Activated T-cell treated with anti-CD3 and anti-CD28 coated beads, Interleukin-2, amount 50 U/mL, for 72 hours (primary cell): ENCODE data around the gene OR2M3. TPM values are rescaled to one million over a fixed set of nuclear protein-coding genes. Genes with fewer than 3 reads are reported as not detected.

Experiments
- ATAC-seq, 2 donors: fragments of 150-1000 bp; cut with Tn5 transposase; replicated peaks in 1 of 2; 2 replicates each; pipeline ENCODE4 v1.10.0; 2021; ENCODE audit warnings: moderate library complexity in 2 of 2, mild to moderate bottlenecking in 1 of 2
- DNase-seq, 2 donors: peaks; one replicate each; pipeline ENCODE4 v3.0.0; 2021 to 2022; ENCODE audit warnings: mixed read lengths in 1 of 2
- H3K27ac Mint-ChIP-seq: one replicate; pipeline ENCODE4 v1.8.0; 2022; ENCODE audit warnings: mild to moderate bottlenecking, moderate library complexity, mixed read lengths
- H3K27me3 Mint-ChIP-seq: one replicate; pipeline ENCODE4 v1.8.0; 2022; ENCODE audit warnings: low read depth, mixed read lengths
- H3K36me3 Mint-ChIP-seq, 2 donors: one replicate each; pipeline ENCODE4 v1.8.0; 2022; ENCODE audit warnings: mixed read lengths in 2 of 2, mild to moderate bottlenecking in 1 of 2; ENCODE audit not compliant: insufficient read depth in 2 of 2
- H3K4me1 Mint-ChIP-seq: one replicate; pipeline ENCODE4 v1.8.0; 2022; ENCODE audit warnings: low read depth, mixed read lengths
- H3K4me3 Mint-ChIP-seq, 2 donors: one replicate each; pipeline ENCODE4 v1.8.0; 2022; ENCODE audit warnings: mild to moderate bottlenecking in 2 of 2, mixed read lengths in 2 of 2, moderate library complexity in 2 of 2
- H3K9me3 Mint-ChIP-seq, 2 donors: one replicate each; pipeline ENCODE4 v1.8.0; 2022; ENCODE audit warnings: mixed read lengths in 2 of 2
- total RNA-seq, 2 donors: library from RNA; stranded (reverse); gene quantifications; one replicate each; pipeline ENCODE4 v1.2.3, GENCODE V29; 2022

Gene OR2M3, protein sequence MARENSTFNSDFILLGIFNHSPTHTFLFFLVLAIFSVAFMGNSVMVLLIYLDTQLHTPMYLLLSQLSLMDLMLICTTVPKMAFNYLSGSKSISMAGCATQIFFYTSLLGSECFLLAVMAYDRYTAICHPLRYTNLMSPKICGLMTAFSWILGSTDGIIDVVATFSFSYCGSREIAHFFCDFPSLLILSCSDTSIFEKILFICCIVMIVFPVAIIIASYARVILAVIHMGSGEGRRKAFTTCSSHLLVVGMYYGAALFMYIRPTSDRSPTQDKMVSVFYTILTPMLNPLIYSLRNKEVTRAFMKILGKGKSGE
- not detected for total RNA-seq

DNA sequence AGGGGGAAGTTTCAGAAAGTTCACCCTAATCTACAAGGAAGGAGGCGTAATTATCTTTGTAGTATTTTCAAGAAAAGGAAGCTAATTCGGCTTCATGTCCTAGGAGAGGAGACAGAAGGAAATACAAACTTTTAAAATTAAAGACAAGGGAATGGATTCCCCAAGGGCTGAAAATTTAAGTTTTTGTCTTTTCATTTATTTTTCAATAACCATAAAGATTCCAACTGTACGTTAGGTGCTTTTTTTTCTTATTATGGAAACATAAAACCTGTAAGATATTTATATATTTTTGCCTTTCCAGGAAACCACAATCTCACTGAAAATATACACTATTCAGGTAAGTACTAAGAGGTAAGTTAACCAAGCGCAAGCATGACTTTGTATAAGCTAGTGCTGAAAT is at the start of gene OR2M3:
Gene OR2M3, plus strand, starts transcription at position 301 of the 400 bp plus-strand sequence. CDS start 5,803 bp downstream, outside the sequence.
- no peaks in the 10 kb centered on the region for H3K27me3 Mint-ChIP-seq
- no peaks in the 10 kb centered on the region for H3K4me1 Mint-ChIP-seq
- H3K27ac Mint-ChIP-seq, result no peak within 1 kb of the TSS
- peaks cover 2 to 6% of the 10 kb centered on the region in 2 donors for H3K9me3 Mint-ChIP-seq
- ATAC-seq (no peak), DNase-seq (no peak)
- no peaks in the 10 kb centered on the region for H3K36me3 Mint-ChIP-seq
- H3K4me3 Mint-ChIP-seq, result no peak within 1 kb of the TSS

DNA sequence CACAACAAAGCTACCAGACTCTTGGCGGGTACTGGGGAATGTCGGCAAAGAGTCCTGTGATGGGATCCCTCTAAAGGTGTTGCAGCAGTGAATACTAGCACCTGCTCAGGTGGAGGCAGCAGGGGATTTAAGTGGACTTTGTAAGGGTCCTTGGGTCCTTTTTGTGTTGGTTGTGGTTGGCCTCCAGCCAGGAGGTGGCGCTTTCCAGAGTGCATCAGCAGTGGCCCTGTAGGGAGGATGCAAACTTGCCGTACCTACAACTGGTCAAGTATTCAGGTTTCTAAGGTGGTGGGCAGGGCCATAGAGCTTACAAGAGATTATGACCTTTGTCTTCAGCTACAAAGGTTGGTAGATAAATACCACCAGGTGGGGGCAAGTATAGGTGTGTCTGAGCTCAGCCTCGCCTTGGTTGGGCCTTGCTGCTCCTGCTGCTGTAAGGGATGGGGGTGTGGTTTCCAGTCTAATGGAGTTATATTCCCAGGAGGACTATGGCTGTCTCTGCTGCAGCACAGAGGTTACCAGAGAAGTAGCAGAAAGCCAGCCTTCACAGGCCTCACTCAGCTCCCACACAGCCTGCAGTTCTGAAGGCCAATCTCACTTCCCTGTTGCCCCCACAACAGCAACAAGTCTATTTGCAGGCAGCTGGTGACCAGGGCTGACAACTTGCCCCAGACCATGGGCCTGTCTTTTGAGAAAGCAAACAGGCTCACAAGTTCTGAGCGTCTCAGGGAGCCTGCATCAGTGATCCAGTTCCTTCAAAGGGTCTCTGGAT is 44.8 kb upstream of the OR2M3 start:
- Mint-ChIP-seq H3K36me3 (no peaks in the 10 kb centered on the region), H3K27me3 (no peaks in the 10 kb centered on the region), H3K4me1 (no peaks in the 10 kb centered on the region), H3K27ac (no peak overlapping the region), H3K9me3 (peaks cover 2 to 8% of the 10 kb centered on the region in 2 donors), H3K4me3 (no peak overlapping the region)
- DNase-seq, result no peak
- no peak for ATAC-seq

DNA sequence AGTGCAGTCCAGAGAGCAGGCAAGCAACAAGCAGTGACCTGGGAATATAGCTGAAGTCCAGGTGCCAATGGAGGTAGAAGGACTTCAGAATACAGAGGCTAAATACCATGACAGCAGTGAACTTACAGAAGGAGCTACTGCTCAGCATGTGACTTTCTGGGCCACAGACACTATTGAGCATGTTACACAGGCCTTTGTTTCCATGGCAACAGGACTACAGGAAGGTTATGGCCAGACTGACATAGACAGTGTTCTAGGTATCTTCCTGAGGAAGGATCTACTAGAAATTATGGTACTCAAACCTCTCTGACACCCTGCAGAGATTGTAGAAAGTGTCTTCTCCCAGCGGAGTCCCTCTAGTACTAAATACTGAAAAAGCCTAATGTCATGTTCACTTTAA is 41.1 kb upstream of the OR2M3 start:
- Mint-ChIP-seq H3K9me3 (peaks cover 0 to 1% of the 10 kb centered on the region in 2 donors), H3K4me3 (no peak overlapping the region), H3K36me3 (no peaks in the 10 kb centered on the region), H3K4me1 (no peaks in the 10 kb centered on the region), H3K27ac (no peak overlapping the region), H3K27me3 (no peaks in the 10 kb centered on the region)
- DNase-seq (no peak), ATAC-seq (no peak)

DNA sequence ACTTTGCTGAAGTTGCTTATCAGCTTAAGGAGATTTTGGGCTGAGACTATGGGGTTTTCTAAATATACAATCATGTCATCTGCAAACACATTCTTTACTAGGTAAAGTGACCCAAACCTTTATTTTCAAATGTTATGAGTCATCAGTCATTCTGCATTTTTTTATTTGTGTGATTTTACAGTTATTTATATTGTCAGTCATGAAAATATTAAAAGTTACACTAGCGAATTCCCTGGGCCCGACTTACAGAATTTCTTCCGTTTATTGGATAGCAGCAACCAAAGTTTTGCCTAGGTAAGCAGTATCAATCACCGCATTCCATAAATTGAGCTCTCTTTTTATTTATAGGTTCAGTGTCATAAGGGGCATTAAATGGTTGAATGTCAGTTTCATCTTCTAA is 38.3 kb upstream of the OR2M3 start:
- no peak overlapping the region for H3K27ac Mint-ChIP-seq
- H3K4me3 Mint-ChIP-seq, result no peak overlapping the region
- peaks cover 0 to 1% of the 10 kb centered on the region in 2 donors for H3K9me3 Mint-ChIP-seq
- H3K36me3 Mint-ChIP-seq, result no peaks in the 10 kb centered on the region
- DNase-seq, result no peak
- no peaks in the 10 kb centered on the region for H3K27me3 Mint-ChIP-seq
- no peaks in the 10 kb centered on the region for H3K4me1 Mint-ChIP-seq
- ATAC-seq, result no peak

DNA sequence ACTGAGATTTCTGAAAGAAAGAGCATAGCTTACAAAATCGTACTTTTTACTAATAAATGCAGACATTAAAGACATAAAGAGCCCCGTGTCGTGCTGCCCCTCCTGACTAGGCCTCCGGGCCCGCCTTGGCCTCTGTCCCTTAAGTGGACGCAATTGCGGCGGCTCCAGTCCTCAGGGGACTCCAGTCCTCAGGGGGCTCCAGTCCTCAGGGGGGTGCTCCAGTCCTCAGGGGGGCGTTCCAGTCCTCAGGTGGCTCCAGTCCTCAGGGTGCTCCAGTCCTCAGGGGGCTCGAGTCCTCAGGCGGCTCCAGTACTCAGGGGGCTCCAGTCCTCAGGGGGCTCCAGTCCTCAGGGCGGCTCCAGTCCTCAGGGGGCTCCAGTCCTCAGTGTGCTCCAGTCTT is 33.0 kb upstream of the OR2M3 start:
- Mint-ChIP-seq H3K4me1 (no peaks in the 10 kb centered on the region), H3K27me3 (no peaks in the 10 kb centered on the region), H3K27ac (no peak overlapping the region), H3K4me3 (no peak overlapping the region), H3K36me3 (peaks cover 0 to 2% of the 10 kb centered on the region in 2 donors), H3K9me3 (no peaks in the 10 kb centered on the region)
- no peak for ATAC-seq
- DNase-seq, result no peak

DNA sequence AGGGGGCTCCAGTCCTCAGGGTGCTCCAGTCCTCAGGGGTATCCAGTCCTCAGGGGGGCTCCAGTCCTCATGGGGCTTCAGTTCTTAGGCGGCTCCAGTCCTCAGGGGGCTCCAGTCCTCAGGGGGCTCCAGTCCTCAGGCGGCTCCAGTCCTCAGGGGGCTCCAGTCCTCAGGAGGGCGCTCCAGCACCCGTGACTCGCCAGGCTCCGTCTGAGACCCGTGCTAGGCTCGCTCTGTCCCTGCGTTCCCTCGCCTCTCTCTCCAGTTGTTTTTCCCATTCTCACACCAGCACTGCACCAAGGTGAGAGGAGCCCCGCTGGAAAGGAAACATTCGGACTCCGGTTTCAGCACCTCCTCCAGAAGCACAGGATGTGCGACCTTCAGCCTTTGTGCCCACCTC is 31.9 kb upstream of the OR2M3 start:
- H3K27ac Mint-ChIP-seq, result no peak overlapping the region
- no peaks in the 10 kb centered on the region for H3K27me3 Mint-ChIP-seq
- no peak overlapping the region for H3K4me3 Mint-ChIP-seq
- H3K4me1 Mint-ChIP-seq, result no peaks in the 10 kb centered on the region
- no peak for ATAC-seq
- no peaks in the 10 kb centered on the region for H3K9me3 Mint-ChIP-seq
- no peak for DNase-seq
- H3K36me3 Mint-ChIP-seq, result peaks cover 0 to 2% of the 10 kb centered on the region in 2 donors

DNA sequence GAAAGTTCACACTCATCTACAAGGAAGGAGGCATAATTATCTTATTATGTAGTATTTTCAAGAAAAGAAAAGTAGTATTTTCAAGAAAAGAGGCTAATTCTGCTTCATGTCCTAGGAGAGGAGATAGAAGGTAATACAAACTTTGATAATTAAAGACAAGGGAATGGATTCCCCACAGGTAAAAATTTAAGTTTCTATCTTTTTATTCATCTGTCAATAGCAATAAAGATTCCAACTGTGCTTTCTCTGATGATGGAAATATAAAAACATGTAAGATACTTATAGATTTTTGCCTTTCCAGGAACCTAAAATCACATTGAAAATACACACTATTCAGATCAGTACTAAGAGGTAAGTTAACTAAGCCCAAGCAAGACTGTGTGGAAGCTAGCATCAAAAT is 22.5 kb upstream of the OR2M3 start, which contains the start of gene OR2M2:
Gene OR2M2, plus strand, starts transcription at position 301 of the 400 bp plus-strand sequence. CDS start 5,165 bp downstream, outside the sequence.
- no peak for DNase-seq
- ATAC-seq, result no peak
- Mint-ChIP-seq H3K27me3 (no peaks in the 10 kb centered on the region), H3K27ac (no peak within 1 kb of the TSS), H3K4me1 (no peaks in the 10 kb centered on the region), H3K4me3 (no peak within 1 kb of the TSS), H3K9me3 (peaks cover 0 to 2% of the 10 kb centered on the region in 2 donors), H3K36me3 (no peaks in the 10 kb centered on the region)

DNA sequence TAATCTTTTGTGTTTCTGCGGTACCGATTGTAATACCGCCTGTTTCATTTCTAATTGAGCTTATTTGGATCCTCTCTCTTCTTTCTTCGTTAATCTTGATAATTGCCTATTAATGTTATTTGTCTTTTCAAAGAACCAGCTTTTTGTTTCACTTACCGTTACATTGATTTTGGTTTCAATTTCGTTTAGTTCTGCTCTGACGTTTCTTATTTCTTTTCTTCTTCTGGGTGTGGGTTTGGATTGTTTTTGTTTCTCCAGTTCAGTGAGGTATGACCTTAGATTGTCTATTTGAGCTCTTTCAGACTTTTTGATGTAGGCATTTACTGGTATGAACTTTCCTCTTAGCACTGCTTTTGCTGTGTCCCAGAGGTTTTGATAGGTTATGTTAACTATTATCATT is 13.1 kb upstream of the OR2M3 start:
- Mint-ChIP-seq H3K36me3 (no peaks in the 10 kb centered on the region), H3K9me3 (peaks cover 12 to 13% of the 10 kb centered on the region in 2 donors), H3K4me1 (no peaks in the 10 kb centered on the region), H3K27ac (no peak overlapping the region), H3K27me3 (no peaks in the 10 kb centered on the region), H3K4me3 (no peak overlapping the region)
- DNase-seq (no peak), ATAC-seq (no peak)

DNA sequence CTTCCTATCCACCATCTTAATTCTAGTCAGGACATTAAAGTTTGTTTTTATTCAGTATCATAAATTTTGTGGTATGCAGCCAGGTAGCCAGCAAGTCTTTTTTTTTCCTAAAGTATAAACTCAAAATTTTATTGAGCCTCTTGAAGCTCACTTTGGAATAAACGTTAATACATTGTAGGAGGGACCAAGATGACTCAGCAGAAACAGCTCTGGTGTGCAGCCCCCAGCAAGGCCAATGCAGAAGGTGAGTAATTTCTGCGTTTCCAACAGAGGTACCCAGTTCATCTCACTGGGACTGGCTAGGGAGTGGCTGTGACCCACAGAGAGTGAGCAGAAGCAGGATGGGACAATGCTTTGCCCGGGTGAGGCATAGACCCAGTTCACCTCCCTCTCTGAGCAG is 9.7 kb upstream of the OR2M3 start:
- Mint-ChIP-seq H3K4me1 (no peaks in the 10 kb centered on the region), H3K27ac (no peak overlapping the region), H3K9me3 (peaks cover 8 to 12% of the 10 kb centered on the region in 2 donors), H3K4me3 (no peak overlapping the region), H3K27me3 (no peaks in the 10 kb centered on the region), H3K36me3 (peaks cover 1 to 4% of the 10 kb centered on the region in 2 donors)
- ATAC-seq, result no peak
- no peak for DNase-seq

DNA sequence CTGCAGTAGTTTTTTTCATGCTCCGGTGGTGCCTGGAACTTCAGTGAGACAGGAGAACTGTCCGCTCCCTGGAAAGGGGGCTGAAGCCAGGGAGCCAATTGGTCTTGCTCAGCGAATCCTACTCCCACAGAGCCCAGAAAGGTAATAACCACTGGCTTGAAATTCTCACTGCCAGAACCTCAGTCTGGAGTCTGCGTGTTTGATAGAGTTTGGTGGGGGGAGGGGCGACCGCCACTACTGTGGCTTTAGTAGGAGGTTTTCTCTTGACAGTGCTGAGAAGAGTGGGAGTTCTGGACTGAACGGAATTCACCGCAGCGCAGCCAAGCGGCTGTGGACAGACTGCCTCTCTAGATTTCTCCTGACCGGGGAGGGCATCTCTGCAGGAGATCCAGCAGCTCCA is 8.0 kb upstream of the OR2M3 start:
- H3K4me1 Mint-ChIP-seq, result no peaks in the 10 kb centered on the region
- H3K36me3 Mint-ChIP-seq, result peaks cover 1 to 4% of the 10 kb centered on the region in 2 donors
- no peak overlapping the region for H3K27ac Mint-ChIP-seq
- ATAC-seq, result no peak
- no peaks in the 10 kb centered on the region for H3K27me3 Mint-ChIP-seq
- H3K4me3 Mint-ChIP-seq, result no peak overlapping the region
- H3K9me3 Mint-ChIP-seq, result peaks cover 7 to 9% of the 10 kb centered on the region in 2 donors
- DNase-seq, result no peak

DNA sequence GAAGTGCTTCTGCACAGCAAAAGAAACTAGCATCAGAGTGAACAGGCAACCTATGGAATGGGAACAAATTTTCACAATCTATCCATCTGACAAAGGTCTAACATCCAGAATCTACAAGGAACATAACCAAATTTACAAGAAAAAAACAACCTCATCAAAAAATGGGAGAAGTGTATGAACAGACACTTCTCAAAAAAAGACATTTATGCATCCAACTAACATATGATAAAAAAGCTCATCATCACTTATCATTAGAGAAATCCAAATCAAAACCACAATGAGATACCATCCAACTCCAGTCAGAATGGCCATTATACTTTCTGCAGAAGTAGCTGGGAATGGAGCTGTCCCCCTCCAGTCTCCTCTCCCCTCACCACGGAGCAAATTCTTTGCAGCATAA is 2.9 kb upstream of the OR2M3 start:
- peaks cover 6 to 11% of the 10 kb centered on the region in 2 donors for H3K9me3 Mint-ChIP-seq
- DNase-seq (no peak), ATAC-seq (no peak)
- no peaks in the 10 kb centered on the region for H3K4me1 Mint-ChIP-seq
- H3K27ac Mint-ChIP-seq, result no peak overlapping the region
- no peaks in the 10 kb centered on the region for H3K27me3 Mint-ChIP-seq
- H3K36me3 Mint-ChIP-seq, result peaks cover 1 to 4% of the 10 kb centered on the region in 2 donors
- H3K4me3 Mint-ChIP-seq, result no peak overlapping the region

DNA sequence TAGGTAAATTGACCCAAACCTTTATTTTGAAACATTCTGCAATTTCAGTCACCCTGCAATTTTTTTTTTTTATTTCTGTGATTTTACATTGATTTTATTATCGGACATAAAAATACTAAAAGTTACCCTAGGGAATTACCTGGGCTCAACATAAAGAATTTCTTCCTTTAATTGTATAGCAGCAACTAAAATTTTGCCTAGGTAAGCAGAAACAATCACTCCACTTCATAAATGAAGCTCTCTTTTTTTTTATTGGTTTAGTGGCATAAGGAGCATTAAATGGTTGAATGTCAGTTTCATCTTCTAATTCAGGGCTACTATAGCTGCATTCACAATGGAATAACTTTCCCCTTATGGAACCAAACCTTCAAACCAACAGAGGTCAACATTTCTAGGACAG is 18.8 kb downstream of the OR2M3 start:
- no peaks in the 10 kb centered on the region for H3K36me3 Mint-ChIP-seq
- no peaks in the 10 kb centered on the region for H3K4me1 Mint-ChIP-seq
- H3K27ac Mint-ChIP-seq, result no peak overlapping the region
- peaks cover 1 to 2% of the 10 kb centered on the region in 2 donors for H3K9me3 Mint-ChIP-seq
- no peak overlapping the region for H3K4me3 Mint-ChIP-seq
- ATAC-seq (no peak), DNase-seq (no peak)
- H3K27me3 Mint-ChIP-seq, result no peaks in the 10 kb centered on the region

DNA sequence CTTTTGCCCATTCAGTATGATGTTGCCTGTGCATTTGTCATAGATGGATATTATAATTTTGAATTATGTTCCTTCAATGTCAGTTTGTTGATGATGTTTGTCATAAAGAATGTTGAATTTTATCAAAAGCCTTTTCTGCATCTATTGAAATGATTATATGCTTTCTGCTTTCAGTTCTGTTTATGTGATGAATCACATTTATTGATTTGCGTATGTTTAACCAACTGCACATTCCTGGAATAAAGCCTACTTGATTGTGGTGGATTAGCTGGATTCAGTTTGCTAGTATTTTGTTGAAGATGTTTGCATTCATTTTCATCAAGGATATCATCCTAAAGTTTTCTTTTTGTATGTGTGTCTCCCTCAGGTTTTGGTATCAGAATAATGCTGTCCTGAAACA is 28.5 kb downstream of the OR2M3 start:
- Mint-ChIP-seq H3K4me1 (no peaks in the 10 kb centered on the region), H3K27me3 (no peaks in the 10 kb centered on the region), H3K9me3 (peaks cover 5 to 7% of the 10 kb centered on the region in 2 donors), H3K27ac (no peak overlapping the region), H3K4me3 (no peak overlapping the region), H3K36me3 (no peaks in the 10 kb centered on the region)
- DNase-seq (no peak), ATAC-seq (no peak)
